Measurements from ENCODE around the gene IFNGR2.

- no peak for TF ChIP-seq RFX5 (IDR thresholded peaks at IDR 0.05; ENCODE audit: low read length)
- TF ChIP-seq, protein P1, sequence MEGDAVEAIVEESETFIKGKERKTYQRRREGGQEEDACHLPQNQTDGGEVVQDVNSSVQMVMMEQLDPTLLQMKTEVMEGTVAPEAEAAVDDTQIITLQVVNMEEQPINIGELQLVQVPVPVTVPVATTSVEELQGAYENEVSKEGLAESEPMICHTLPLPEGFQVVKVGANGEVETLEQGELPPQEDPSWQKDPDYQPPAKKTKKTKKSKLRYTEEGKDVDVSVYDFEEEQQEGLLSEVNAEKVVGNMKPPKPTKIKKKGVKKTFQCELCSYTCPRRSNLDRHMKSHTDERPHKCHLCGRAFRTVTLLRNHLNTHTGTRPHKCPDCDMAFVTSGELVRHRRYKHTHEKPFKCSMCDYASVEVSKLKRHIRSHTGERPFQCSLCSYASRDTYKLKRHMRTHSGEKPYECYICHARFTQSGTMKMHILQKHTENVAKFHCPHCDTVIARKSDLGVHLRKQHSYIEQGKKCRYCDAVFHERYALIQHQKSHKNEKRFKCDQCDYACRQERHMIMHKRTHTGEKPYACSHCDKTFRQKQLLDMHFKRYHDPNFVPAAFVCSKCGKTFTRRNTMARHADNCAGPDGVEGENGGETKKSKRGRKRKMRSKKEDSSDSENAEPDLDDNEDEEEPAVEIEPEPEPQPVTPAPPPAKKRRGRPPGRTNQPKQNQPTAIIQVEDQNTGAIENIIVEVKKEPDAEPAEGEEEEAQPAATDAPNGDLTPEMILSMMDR (IDR thresholded peaks at IDR 0.05) = no peak
- TF ChIP-seq TAF1 (IDR thresholded peaks at IDR 0.05; ENCODE audit: borderline replicate concordance, low read depth, low read length) = no peak
- TF ChIP-seq, protein P2, sequence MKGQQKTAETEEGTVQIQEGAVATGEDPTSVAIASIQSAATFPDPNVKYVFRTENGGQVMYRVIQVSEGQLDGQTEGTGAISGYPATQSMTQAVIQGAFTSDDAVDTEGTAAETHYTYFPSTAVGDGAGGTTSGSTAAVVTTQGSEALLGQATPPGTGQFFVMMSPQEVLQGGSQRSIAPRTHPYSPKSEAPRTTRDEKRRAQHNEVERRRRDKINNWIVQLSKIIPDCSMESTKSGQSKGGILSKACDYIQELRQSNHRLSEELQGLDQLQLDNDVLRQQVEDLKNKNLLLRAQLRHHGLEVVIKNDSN (IDR thresholded peaks at IDR 0.05; ENCODE audit: borderline replicate concordance, low read depth) = no peak
- TF ChIP-seq NFIC (IDR thresholded peaks at IDR 0.05; ENCODE audit: borderline replicate concordance) = no peak
- no peak for TF ChIP-seq CHD2 (IDR thresholded peaks at IDR 0.05; ENCODE audit: low read length, partially characterized antibody)
- TF ChIP-seq GATA2 (CRISPR knock-in tag; IDR thresholded peaks at IDR 0.05) = no peak
- TF ChIP-seq TCF12 (IDR thresholded peaks at IDR 0.05) = no peak
- no peak for TF ChIP-seq MAX (IDR thresholded peaks at IDR 0.05; ENCODE audit: low read depth)
- TF ChIP-seq REST (IDR thresholded peaks at IDR 0.05; ENCODE audit: low read depth, low read length) = no peak
- no peak for TF ChIP-seq JUND (IDR thresholded peaks at IDR 0.05)
- TF ChIP-seq FOXM1 (IDR thresholded peaks at IDR 0.05; ENCODE audit: low read depth) = no peak
- no peak for TF ChIP-seq RAD21 (IDR thresholded peaks at IDR 0.05; ENCODE audit: low read length)
These were observed 77.4 kb downstream of the IFNGR2 start for GRCh38 chr21:33480481-33481103.
